Right forelimb (tissue), 1 donor: ENCODE results near the gene AOPEP.

Experiments used
- DNase-seq: peaks from one replicate; pipeline ENCODE4 v3.0.0-alpha.2; 2018

The AOPEP gene

GRCh38 chr9:95025213-95026147 lies 299.0 kb downstream of the AOPEP start:
- DNase-seq = peak; percentile 46

DNA sequence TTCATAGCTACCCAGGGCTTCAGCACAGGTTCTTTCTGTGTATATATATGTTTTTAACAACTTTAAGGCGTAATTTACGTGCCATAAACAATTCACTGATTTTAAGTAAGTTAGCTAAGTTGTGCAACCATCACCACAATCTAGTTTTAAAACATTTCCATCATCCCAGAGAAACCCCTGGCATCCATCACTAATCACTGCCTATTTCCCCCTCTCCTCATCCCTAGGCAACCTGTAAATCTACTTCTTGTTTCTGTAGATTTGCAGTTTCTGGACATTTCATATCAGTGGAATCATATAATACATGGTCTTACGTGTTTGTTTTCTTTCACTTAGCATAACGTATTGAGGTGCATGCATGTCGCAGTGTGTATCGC lies 299.6 kb downstream of the AOPEP start:
- no peak for DNase-seq

GRCh38 chr9:95027914-95028852 lies 301.7 kb downstream of the AOPEP start:
- no peak for DNase-seq

DNA sequence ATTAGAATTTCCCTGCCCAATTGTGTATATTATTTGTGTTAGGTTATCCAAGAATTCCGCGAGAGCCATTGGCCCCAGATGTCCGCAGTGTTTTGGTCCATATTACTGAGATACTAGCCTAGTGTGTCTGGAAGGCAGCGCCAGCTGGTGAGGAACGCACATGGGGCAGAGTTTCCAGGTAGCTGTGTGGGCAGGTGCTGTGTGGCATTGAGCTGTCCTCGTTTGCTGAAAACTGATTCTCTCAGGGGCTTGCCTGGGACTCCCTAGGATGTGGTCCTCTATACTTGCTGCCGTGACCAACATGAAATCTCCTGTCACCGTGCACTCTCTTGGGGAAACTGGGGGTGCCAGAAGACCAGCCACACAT lies 302.3 kb downstream of the AOPEP start:
- DNase-seq = no peak

- no peak for DNase-seq
Observed at GRCh38 chr9:95029288-95029687, 302.8 kb downstream of the AOPEP start.

- DNase-seq = no peak
Observed at GRCh38 chr9:95029720-95030119, 303.2 kb downstream of the AOPEP start.

DNA sequence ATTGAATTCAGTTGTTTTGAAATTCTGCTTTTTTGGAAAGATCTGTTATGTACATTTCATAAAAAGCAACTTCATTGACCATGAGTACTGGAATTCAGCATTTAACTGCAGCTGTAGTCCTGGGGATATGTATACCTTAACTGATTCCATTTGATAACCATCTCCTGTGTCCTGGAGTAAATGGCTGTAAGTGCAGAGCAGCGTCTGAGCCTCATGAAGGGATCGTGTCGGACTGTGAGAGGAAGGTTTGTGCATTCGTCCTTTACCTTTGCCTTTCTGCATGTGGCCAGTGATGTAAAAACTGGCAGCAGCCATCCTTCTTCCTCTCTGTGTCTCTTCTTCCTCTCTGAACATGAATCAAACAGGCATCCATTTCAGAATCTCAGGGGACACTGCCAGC lies 303.8 kb downstream of the AOPEP start:
- DNase-seq = no peak

DNA sequence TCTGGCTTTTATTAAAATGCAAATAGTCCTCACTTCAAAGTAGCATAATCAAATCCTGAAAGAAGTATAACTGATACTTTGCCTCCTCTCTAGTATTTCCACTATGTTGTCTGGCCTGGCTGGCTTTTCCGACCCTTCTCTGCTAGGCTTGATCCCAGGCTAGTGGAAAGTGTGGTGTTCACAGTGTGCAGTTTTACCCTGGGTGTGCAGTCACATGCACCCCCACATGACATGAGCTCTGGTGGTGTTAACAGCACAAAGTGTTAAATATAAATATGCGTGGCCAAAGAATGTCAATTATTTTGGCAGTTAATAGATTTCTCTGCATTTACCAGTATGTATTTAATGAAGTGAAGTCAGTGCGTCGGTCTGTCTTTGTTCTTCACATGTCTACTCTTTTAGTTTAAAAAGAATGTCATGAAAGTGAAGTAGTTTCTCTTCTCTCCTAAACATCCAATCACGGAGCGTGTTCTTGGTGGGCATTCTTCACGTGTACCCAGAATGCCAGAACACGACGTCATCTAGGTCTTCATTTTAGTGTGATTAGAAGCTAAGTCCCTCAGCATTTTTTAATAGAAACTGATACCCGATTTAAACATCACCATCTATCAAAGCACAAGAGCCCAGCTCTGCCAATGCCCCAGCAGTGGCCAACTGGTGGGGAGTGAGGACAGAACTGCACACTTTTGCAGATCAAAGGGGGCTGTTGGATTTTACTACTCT lies 304.6 kb downstream of the AOPEP start:
- DNase-seq = no peak

DNA sequence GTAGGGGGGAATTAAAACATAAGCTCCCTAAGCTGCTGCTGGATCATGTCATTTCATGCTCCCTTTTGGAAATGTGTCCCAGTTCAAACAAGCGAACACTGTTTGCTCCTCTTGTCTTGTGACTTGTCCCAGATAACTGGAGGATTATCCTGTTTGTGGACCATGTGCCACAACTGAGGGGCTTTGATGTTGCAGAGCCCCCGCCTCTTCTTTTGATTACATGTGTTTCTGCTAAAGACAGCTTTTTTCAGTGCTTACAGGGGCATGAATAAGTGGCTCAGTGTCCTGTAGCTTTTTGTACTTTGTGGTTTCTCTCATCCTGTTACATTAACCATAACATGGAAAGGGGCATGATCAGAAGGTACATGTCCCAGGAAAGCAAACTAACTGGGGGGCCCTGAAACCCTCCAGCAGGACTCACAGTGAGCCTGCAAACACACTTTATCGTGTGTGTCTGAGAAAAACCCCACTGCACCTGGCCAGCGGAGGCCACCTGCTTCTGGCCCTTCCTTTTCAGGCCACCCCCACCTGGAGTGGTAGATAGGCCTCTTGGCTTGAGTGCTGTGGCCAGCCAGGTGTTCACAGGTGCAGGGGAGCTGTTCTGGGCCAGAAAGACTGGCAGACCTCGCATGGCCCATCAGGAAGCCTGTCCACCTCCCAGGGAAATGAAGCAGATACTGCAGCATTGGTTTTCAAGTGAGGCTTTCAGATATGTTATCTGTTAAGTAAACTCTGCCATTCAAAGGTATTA lies 305.4 kb downstream of the AOPEP start:
- DNase-seq = no peak

DNA sequence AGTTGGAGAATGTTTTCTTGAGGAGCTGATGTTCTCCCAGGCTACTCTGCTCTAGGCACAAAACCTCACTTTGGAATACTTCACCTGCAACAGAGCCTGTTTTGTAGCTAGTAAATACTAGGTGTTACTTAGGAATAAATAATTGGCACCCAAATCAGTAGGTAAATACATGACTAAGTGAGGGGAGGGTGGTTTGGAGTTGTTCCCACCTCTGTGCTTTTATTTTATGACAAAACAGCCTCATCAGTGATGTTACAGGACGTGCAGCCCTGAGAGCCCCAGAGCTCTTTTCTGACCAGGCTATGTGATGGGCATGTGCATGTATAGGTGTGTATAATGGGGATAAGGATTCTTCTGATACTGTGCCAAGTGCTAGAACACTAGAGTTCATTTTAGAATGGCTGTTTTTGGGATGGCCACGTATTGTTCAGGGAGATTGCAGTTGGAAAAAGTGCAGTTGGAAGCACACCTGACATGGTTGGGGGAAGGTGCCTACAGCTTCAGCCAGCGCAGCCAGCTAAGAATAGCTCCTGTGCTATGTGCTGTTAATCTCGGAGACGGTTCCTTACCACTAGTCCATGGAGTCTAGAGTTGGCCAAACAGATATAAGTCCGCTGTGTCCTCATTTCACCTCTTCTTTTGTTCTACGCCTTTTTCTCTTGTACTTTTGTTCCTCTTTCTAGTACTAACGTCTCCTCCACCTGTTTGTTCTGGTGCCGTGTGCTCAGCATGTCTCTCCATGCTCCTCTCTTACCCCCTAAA lies 306.3 kb downstream of the AOPEP start:
- no peak for DNase-seq

DNA sequence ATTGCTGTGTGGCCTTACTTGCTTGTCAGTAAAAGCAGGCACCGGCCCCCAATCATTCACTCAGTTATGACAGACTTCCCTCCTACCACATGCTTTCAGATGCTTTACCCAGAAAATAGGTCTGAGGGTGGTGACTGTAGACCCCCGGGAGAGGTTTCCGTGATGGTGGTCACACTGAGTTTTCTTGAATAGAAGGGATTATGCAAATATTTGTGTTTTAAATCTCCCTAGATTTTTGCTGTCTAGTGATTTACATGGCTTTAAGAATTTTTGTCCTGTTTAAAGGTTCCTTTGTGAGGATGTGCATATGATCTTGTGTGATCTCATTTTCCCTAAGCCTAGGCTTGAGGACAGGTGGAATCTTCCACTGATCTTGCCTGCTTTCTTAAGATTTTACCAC lies 309.3 kb downstream of the AOPEP start:
- DNase-seq = no peak

GRCh38 chr9:95036676-95037075 lies 310.2 kb downstream of the AOPEP start:
- DNase-seq = no peak

- DNase-seq = no peak
Observed at GRCh38 chr9:95037789-95038521, 311.5 kb downstream of the AOPEP start.

DNA sequence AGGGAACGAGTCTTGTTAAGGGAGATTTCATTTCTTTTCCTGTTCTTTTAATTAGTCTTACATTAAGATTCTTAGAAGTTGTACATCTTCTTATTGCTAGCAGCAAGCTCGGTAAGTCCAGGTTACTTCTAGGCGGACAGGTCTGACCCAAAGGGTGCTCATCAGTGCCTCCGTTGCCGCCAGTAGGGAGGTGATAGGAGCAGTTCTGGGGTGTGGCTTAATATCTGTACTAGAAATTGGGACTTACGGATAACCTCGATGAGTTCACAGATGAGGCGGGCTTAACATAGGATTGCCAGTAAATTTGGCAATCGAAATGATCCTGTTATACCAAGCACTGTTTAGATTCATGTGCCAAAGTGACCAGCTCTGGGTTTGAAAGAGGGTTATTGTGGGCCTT lies 312.2 kb downstream of the AOPEP start:
- no peak for DNase-seq

- DNase-seq = no peak
Observed at GRCh38 chr9:95040106-95040505, 313.6 kb downstream of the AOPEP start.

DNA sequence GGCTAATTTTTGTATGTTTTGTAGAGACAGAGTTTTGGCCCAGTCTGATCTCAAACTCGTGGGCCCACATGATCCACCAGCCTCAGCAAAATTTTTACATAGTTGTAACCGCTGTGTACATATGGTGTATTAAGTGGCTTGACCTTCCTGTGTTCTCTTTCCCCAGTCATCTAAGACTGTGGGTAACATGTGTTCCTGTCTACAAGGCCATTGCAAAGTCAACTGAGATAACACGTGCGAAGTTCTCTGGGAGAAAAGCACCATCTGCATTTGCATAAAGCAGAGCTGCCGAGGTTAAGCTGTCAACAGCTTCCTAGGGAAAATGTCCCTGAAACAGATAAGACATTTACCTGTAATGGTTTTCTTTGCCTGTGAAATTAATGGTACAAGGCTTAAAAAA lies 317.3 kb downstream of the AOPEP start:
- DNase-seq = no peak

DNA sequence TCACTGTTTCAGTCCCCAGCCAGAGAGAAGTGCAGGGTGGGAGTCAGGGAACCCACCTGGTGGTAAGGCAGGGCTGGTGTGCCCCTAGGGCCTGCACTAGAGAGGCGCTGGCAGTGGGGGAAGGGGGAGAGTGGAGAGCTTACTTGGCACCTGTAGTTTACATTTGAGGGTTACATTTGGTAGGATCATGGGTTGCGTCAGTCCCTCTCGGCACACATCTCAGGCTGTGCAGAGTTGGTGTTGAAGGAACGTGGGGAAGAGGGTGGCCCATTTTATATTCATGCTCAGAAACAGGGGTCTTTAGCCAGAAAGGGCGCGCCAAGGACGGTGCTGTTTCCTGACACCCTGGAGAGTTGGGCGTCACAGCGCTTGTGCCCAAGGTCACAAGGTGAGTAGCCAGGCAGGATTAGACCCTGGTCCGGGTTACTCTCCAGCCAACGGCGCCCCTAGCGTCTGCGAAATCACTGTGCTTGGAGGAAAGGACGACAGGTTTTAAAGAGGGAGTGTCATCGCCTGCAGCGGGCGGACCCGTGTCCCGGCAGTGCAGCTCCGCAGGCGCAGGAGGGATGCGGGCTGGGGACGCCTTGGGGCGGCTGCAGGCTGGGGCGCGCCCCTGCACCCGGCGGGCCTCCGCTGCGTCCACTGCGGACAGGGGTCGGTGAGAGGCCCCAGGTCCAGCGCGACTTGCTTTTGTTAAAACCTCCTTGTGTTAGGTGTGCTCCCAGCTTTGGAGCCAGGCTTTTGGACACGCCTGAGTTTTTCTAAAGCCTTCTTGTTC lies 318.4 kb downstream of the AOPEP start:
- DNase-seq = peak; percentile 68

- DNase-seq = no peak
Observed at GRCh38 chr9:95045751-95046150, 319.3 kb downstream of the AOPEP start.

DNA sequence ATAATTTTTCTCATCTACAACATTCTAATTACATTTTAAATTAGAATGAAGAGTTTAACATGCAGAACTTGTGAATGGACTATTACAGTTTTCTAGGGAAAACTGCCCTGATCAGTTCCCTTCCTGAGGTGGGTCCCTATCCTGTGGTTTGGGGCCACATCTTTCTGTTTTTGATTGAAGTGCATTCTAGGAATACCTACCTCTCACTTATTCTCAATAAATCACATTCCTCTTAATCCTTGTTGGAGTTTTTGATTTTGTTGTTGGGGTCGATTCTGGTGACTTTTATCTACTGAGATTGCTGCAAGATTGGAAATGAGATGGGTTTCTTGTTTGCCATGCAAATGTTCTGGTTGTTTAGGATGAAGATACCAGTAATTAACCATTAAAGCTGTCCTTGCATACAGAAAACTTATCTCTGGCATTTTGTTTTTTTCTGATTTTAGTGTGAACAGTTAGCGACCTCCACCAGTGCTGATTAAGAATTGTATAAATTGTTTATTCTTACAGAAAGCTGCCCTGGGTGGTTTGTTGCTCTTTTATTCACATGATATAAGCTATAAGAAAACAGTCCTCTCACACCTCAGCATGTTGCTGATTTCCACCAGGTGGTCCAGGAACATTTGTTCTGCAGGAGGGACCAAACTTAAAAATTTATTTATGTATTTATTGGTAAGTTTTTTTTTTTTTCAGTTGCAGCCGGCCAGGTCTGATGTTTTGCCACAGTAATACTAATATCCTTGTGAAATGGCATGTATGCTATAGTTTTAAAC lies 321.1 kb downstream of the AOPEP start:
- no peak for DNase-seq
